Heart left ventricle (tissue), 16 donors: ENCODE measurements around the gene PRICKLE3. TPM values are rescaled to one million over a fixed set of nuclear protein-coding genes. Genes with fewer than 3 reads are reported as not detected.
"Not testable (repeated sequence)": the region's sequence is repeated elsewhere in the genome, so short reads cannot be mapped to it uniquely, and the experiment has no call there.

Source experiments
- ATAC-seq, 4 donors: fragments of 200-7000 bp; cut with Tn5 transposase; one replicate each; pipeline ENCODE4 v1.9.1; 2020 to 2022; ENCODE audit warnings: moderate library complexity in 4 of 4, mild to moderate bottlenecking in 3 of 4, moderate number of reproducible peaks in 1 of 4
- DNase-seq, 5 donors: peaks; one replicate each; pipeline ENCODE4 v3.0.0-alpha.2; 2020
- H3K27ac ChIP-seq, 12 donors: fragments of 200-600 bp; sonication (generic) in 4 of 12; one replicate each; pipeline versions ENCODE4 v1.5.0 to v1.8.0; 2016 to 2022; ENCODE audit warnings: mild to moderate bottlenecking in 2 of 12
- H3K27me3 ChIP-seq, 9 donors: fragments of 200-600 bp; sonication (generic) in 2 of 9; one replicate each; pipeline versions ENCODE4 v1.5.1 to v1.8.0; 2016 to 2022; ENCODE audit warnings: mild to moderate bottlenecking in 3 of 9
- H3K36me3 ChIP-seq, 9 donors: fragments of 200-600 bp; sonication (generic) in 2 of 9; one replicate each; pipeline versions ENCODE4 v1.5.0 to v1.8.0; 2018 to 2022; ENCODE audit warnings: mild to moderate bottlenecking in 2 of 9
- H3K4me1 ChIP-seq, 12 donors: fragments of 200-600 bp; sonication (generic) in 4 of 12; one replicate each; pipeline versions ENCODE4 v1.5.0 to v1.8.0; 2016 to 2022; ENCODE audit warnings: mild to moderate bottlenecking in 3 of 12
- H3K4me3 ChIP-seq, 12 donors: fragments of 200-600 bp; sonication (generic) in 4 of 12; one replicate each; pipeline versions ENCODE4 v1.5.0 to v1.8.0; 2017 to 2022; ENCODE audit warnings: mild to moderate bottlenecking in 9 of 12, moderate library complexity in 4 of 12
- H3K9me3 ChIP-seq, 12 donors: fragments of 200-600 bp; sonication (generic) in 4 of 12; one replicate each; pipeline versions ENCODE4 v1.5.0 to v1.8.0; 2016 to 2022; ENCODE audit warnings: mild to moderate bottlenecking in 1 of 12
- POLR2A ChIP-seq, 2 donors: fragments of 450-650 bp; IDR thresholded peaks; one replicate each; pipeline ENCODE4 v1.6.1; 2017; ENCODE audit warnings: antibody characterized with exemption in 2 of 2, mild to moderate bottlenecking in 2 of 2, moderate library complexity in 2 of 2
- WGBS, 4 donors: extraction: QIAGEN DNeasy Blood & Tissue Kit in 2 of 4; methylation state at CpG; one replicate each; pipeline versions ENCODE4 v1.1.5 to v1.1.7; 2013 to 2018; 5-methylcytosine and 5-hydroxymethylcytosine counted together
- intact Hi-C, 10 donors: fragments of 100-400 bp; cut with DNase I; formaldehyde crosslinking; loops; one replicate each; pipeline versions ENCODE4 v1.11.1 to v1.14.2; 2022
- polyA plus RNA-seq, 2 donors: library from polyadenylated mRNA; stranded (reverse); fragments of 200-250 nt; gene quantifications; one replicate each; pipeline ENCODE4 v1.2.3, GENCODE V29; 2013
- total RNA-seq, 9 donors: library from RNA; depleted of rRNA in 2 of 9; stranded (reverse); fragments of >200 nt in 2 of 9; fragmentation: NEBNext Ultra II Directional in 3 of 9; extraction: Animal tissue kit (Norgen Biotek cat#: 25700) in 3 of 9; gene quantifications; one replicate each; pipeline versions ENCODE4 v1.1.0 to v1.2.4, GENCODE V29; 2016 to 2023
- TF ChIP-seq, protein P1 (sequence below), 12 donors: fragments of 200-600 bp; sonication (generic) in 4 of 12; IDR thresholded peaks; one replicate each; pipeline versions ENCODE4 v1.5.0 to v1.8.0; 2018 to 2022; ENCODE audit warnings: antibody characterized with exemption in 12 of 12, mild to moderate bottlenecking in 5 of 12
- donor health status: ischemic (EF 13 %, LVEDD 7.1; RV severe dilation, severe dysfunction).
- donor health status: healthy with polysubstance abuse.
- donor health status: DM: no; HTN: yes; CAD: no.
- donor health status: DM: no; HTN: no; CAD: no.
- donor health status: ischemic (EF 25% LVEDD 6.9; RV normal size, moderate dysfunction).
- donor health status: ischemic (EF 25% LVEDD 5.7; RV mildly dilated, moderate dysfunction).
- donor health status: healthy.
- donor health status: DM: yes; HTN: yes; CAD: no.
- donor health status: ischemic (EF 35%, LVEDD 5.7; RV mildly dilated, moderate dysfunction).
- donor health status: nonischemic (EF 11% LVEDD 7.7; RV severe dilation, severe dysfunction).
- donor health status: DM: yes; HTN: yes; CAD: no.
- donor health status: PGD.
- donor health status: ischemic (EF 29% LVEDD 5.4; RV normal size, mild dysfunction).
- donor health status: nonischemic (EF 23%, LVEDD 6.1; RV moderate dilation, normal function).

PRICKLE3 gene
- total and polyA plus RNA-seq, 11 donors, result 6.5 to 13.2 (median 9.3) TPM

DNA sequence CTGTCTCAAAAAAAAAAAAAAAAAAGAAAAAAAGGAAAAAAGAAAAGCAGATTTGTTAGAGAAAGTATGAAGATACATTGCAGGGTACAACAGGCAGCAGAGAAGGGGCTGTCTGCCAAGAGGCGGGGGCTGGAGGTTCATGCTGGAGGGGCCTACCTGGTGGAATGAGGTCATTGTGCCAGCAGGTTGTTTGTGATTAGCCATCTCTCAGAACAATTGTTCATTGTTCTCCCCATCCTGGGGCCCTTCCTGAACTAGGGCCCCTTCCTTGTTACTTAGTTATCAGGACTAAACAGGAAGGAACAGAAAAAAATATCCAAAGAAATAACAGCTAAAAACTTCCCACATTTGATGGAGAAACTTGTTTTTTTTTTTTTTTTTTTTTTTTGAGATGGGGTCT, 48.7 kb downstream of the PRICKLE3 start:
- Histone ChIP-seq H3K9me3 (peaks cover 0 to 30% (median 0%) of the 10 kb centered on the region in 12 donors), H3K27me3 (no peaks in the 10 kb centered on the region), H3K4me3 (no peak overlapping the region), H3K36me3 (peaks cover 0 to 8% (median 0%) of the 10 kb centered on the region in 9 donors), H3K4me1 (peaks cover 0 to 5% (median 0%) of the 10 kb centered on the region in 12 donors), H3K27ac (peak overlapping the region in 5 of 12 donors; percentile 33 to 59 (median 38))
- TF ChIP-seq, protein P1, sequence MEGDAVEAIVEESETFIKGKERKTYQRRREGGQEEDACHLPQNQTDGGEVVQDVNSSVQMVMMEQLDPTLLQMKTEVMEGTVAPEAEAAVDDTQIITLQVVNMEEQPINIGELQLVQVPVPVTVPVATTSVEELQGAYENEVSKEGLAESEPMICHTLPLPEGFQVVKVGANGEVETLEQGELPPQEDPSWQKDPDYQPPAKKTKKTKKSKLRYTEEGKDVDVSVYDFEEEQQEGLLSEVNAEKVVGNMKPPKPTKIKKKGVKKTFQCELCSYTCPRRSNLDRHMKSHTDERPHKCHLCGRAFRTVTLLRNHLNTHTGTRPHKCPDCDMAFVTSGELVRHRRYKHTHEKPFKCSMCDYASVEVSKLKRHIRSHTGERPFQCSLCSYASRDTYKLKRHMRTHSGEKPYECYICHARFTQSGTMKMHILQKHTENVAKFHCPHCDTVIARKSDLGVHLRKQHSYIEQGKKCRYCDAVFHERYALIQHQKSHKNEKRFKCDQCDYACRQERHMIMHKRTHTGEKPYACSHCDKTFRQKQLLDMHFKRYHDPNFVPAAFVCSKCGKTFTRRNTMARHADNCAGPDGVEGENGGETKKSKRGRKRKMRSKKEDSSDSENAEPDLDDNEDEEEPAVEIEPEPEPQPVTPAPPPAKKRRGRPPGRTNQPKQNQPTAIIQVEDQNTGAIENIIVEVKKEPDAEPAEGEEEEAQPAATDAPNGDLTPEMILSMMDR (IDR thresholded peaks at IDR 0.05), result no peak
- no peak for TF ChIP-seq POLR2A (IDR thresholded peaks at IDR 0.05)
- intact Hi-C loops, result no loop called here
- ATAC-seq (peak in 3 of 4 donors; percentile 33 to 88 (median 51)), DNase-seq (peak in 3 of 5 donors; percentile 39 to 48 (median 40))
- 63 to 81% (median 74%) methylated on average over 1 of the region's 1 CpG for WGBS, 4 donors

DNA sequence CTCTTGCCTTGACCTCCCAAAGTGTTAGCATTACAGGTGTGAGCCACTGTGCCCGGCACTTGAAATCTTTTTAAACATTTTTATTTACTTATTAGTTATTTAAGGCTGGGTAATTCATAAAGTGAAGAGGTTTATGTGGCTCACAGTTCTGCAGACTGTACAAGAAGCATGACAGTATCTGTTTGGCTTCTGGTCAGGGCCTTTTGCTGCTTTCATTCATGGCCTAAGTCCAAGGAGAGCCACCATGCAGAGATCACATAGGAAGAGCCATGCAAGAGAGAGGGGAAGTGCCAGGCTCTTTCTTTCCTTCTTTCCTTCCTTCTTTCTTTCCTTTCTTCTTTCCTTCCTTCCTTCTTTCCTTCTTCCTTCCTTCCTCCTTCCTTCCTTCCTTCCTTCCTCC, 52.4 kb downstream of the PRICKLE3 start:
- ATAC-seq, result peak in 1 of 4 donors; percentile 45
- Histone ChIP-seq H3K9me3 (peaks cover 0 to 4% (median 0%) of the 10 kb centered on the region in 12 donors), H3K27me3 (no peaks in the 10 kb centered on the region), H3K4me1 (peaks cover 0 to 5% (median 0%) of the 10 kb centered on the region in 12 donors), H3K4me3 (no peak overlapping the region), H3K27ac (no peak overlapping the region), H3K36me3 (no peaks in the 10 kb centered on the region)
- WGBS, 4 donors, result 80 to 88% (median 84%) methylated on average over 1 of the region's 1 CpG
- DNase-seq, result no peak
- intact Hi-C loops, result no loop called here
- no peak for TF ChIP-seq POLR2A (IDR thresholded peaks at IDR 0.05)
- TF ChIP-seq, protein P1 (IDR thresholded peaks at IDR 0.05), result no peak

DNA sequence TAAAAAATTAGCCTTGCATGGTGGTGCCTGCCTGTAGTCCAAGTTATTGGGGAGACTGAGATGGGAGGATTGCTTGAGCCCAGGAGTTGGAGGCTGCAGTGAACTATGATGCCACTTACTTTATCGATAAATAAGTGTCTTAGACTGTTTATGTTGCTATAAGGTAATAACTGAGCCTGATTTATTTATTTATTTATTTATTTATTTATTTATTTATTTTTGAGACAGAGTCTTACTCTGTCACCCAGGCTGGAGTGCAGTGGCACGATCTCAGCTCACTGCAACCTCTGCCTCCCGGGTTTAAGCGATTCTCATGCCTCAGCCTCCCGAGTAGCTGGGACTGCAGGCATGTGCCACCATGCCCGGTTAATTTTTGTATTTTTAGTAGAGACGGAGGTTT, 53.9 kb downstream of the PRICKLE3 start:
- DNase-seq, H3K4me3 ChIP-seq, H3K4me1 ChIP-seq, H3K27me3 ChIP-seq, H3K9me3 ChIP-seq, H3K36me3 ChIP-seq, H3K27ac ChIP-seq, ATAC-seq, intact Hi-C loops: not testable (repeated sequence)
- WGBS, 4 donors, result 92 to 96% (median 93%) methylated on average over 7 of the region's 7 CpGs

DNA sequence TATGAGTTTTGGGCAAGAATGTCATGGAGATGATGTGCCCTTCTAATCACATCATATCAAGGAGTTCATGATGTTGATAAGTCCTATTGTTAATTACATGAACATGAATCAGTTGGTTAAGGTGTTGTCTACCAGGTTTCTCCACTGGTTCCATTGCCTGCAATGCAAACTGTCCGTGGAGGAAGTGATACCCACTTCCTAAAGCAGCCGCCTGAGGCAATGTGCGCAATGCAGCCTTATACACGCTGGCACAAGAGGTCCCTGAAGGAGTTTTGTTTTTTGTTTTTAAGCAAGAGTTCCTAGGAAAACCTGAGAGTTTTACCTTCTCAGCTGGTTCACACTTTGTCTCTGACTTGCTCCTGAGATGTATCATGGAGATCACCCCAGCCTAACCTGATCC, 56.7 kb downstream of the PRICKLE3 start:
- intact Hi-C loops, result no loop called here
- Histone ChIP-seq H3K4me3 (no peak overlapping the region), H3K4me1 (peaks cover 0 to 5% (median 0%) of the 10 kb centered on the region in 12 donors), H3K36me3 (no peaks in the 10 kb centered on the region), H3K27me3 (no peaks in the 10 kb centered on the region), H3K27ac (no peak overlapping the region), H3K9me3 (no peaks in the 10 kb centered on the region)
- 68 to 78% (median 72%) methylated on average over 4 of the region's 4 CpGs for WGBS, 4 donors
- DNase-seq, result no peak
- TF ChIP-seq, protein P1 (IDR thresholded peaks at IDR 0.05), result no peak
- TF ChIP-seq POLR2A (IDR thresholded peaks at IDR 0.05), result no peak
- no peak for ATAC-seq

DNA sequence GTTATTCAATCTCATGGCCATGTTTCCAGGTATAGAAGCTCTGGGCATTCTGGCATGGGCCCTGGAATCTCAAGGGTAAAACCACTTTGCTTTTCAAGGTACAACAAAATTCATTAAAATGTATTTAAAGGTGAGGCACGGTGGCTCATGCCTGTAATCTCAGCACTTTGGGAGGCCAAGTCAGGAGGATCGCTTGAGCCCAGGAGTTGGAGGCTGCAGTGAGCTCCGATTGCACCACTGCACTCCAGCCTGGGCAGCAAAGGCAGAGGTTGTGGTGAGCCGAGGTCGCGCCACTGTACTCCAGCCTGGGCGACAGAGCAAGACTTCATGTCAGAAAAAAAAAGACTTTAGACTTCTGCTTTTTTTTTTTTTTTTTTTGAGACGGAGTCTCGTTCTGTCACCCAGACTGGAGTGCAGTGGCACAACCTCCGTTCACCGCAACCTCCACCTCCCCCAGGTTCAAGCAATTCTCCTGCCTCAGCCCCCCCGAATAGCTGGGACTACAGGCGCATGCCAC, 58.4 kb downstream of the PRICKLE3 start:
- WGBS, 4 donors, result 76 to 90% (median 83%) methylated on average over 12 to 13 of the region's 13 CpGs
- H3K4me3 ChIP-seq, H3K9me3 ChIP-seq, H3K27me3 ChIP-seq, H3K27ac ChIP-seq, intact Hi-C loops, DNase-seq, H3K36me3 ChIP-seq, H3K4me1 ChIP-seq, ATAC-seq: not testable (repeated sequence)

Other genes starting within 250 kb of the PRICKLE3 start
- 10 to 100 TPM; 17.6 to 31.1 (median 24.6) TPM for gene OTUD5, start 228.8 kb downstream of the PRICKLE3 start, total RNA-seq
- 10 to 100 TPM; 17.2 to 32.7 TPM for gene OTUD5, start 228.8 kb downstream of the PRICKLE3 start, polyA plus RNA-seq
- 1 to 10 TPM in 3 of 9 donors, under 1 TPM in 6; 0.09 to 1.5 (median 0.50) TPM for gene KCND1, start 214.5 kb downstream of the PRICKLE3 start, total RNA-seq
- under 1 TPM; 0.19 to 0.29 TPM for gene KCND1, start 214.5 kb downstream of the PRICKLE3 start, polyA plus RNA-seq
- 10 to 100 TPM; 11.4 to 41.6 (median 18.9) TPM for gene GRIPAP1, start 184.1 kb downstream of the PRICKLE3 start, total RNA-seq
- gene GRIPAP1, start 184.1 kb downstream of the PRICKLE3 start, polyA plus RNA-seq, result 10 to 100 TPM; 20.2 to 20.4 TPM
- gene TFE3, start 143.0 kb downstream of the PRICKLE3 start, total RNA-seq, result 10 to 100 TPM; 14.9 to 61.2 (median 23.6) TPM
- 10 to 100 TPM; 12.1 to 57.8 TPM for gene TFE3, start 143.0 kb downstream of the PRICKLE3 start, polyA plus RNA-seq
- gene CCDC120, start 127.4 kb downstream of the PRICKLE3 start, total RNA-seq, result 1 to 10 TPM in 6 of 9 donors, under 1 TPM in 3; 0.48 to 3.3 (median 1.1) TPM
- gene CCDC120, start 127.4 kb downstream of the PRICKLE3 start, polyA plus RNA-seq, result under 1 TPM; 0.95 to 0.97 TPM
- 10 to 100 TPM in 5 of 9 donors, 1 to 10 TPM in 4; 8.0 to 24.0 (median 10.9) TPM for gene PRAF2, start 112.4 kb downstream of the PRICKLE3 start, total RNA-seq
- gene PRAF2, start 112.4 kb downstream of the PRICKLE3 start, polyA plus RNA-seq, result 10 to 100 TPM; 18.7 to 20.7 TPM
- gene WDR45, start 106.5 kb downstream of the PRICKLE3 start, total RNA-seq, result 10 to 100 TPM; 49.2 to 98.5 (median 68.5) TPM
- gene WDR45, start 106.5 kb downstream of the PRICKLE3 start, polyA plus RNA-seq, result 10 to 100 TPM; 65.1 to 89.9 TPM
- 10 to 100 TPM; 17.5 to 30.9 (median 19.4) TPM for gene GPKOW, start 62.6 kb downstream of the PRICKLE3 start, total RNA-seq
- gene GPKOW, start 62.6 kb downstream of the PRICKLE3 start, polyA plus RNA-seq, result 10 to 100 TPM in 1 of 2 donors, 1 to 10 TPM in 1; 8.9 to 29.5 TPM
- gene MAGIX, start 23.6 kb downstream of the PRICKLE3 start, total RNA-seq, result 1 to 10 TPM; 2.6 to 7.1 (median 3.3) TPM
- 1 to 10 TPM; 2.9 to 6.7 TPM for gene MAGIX, start 23.6 kb downstream of the PRICKLE3 start, polyA plus RNA-seq
- 100 to 1,000 TPM in 3 of 9 donors, 10 to 100 TPM in 6; 22.4 to 155 (median 50.4) TPM for gene PLP2, start 14.5 kb downstream of the PRICKLE3 start, total RNA-seq
- 100 to 1,000 TPM in 1 of 2 donors, 10 to 100 TPM in 1; 63.0 to 373 TPM for gene PLP2, start 14.5 kb downstream of the PRICKLE3 start, polyA plus RNA-seq
- 1 to 10 TPM in 6 of 9 donors, under 1 TPM in 3; 0.49 to 2.7 (median 1.1) TPM for gene SYP, start 13.8 kb upstream of the PRICKLE3 start, total RNA-seq
- 1 to 10 TPM; 1.3 to 3.7 TPM for gene SYP, start 13.8 kb upstream of the PRICKLE3 start, polyA plus RNA-seq
- under 1 TPM in 6 of 9 donors, not detected in 3; 0.06 to 0.37 (median 0.09) TPM for gene CACNA1F, start 47.0 kb upstream of the PRICKLE3 start, total RNA-seq
- under 1 TPM; 0.04 TPM for gene CACNA1F, start 47.0 kb upstream of the PRICKLE3 start, polyA plus RNA-seq
- 10 to 100 TPM in 8 of 9 donors, 1 to 10 TPM in 1; 9.6 to 13.4 (median 10.9) TPM for gene CCDC22, start 49.1 kb upstream of the PRICKLE3 start, total RNA-seq
- gene CCDC22, start 49.1 kb upstream of the PRICKLE3 start, polyA plus RNA-seq, result 10 to 100 TPM in 1 of 2 donors, 1 to 10 TPM in 1; 6.5 to 14.9 TPM
- gene FOXP3, start 78.3 kb upstream of the PRICKLE3 start, total RNA-seq, result 1 to 10 TPM in 1 of 9 donors, not detected in 8; 1.4 TPM
- gene FOXP3, start 78.3 kb upstream of the PRICKLE3 start, polyA plus RNA-seq, result under 1 TPM in 1 of 2 donors, not detected in 1; 0.11 TPM
- gene PPP1R3F, start 83.4 kb upstream of the PRICKLE3 start, total RNA-seq, result 10 to 100 TPM; 14.4 to 28.4 (median 22.6) TPM
- gene PPP1R3F, start 83.4 kb upstream of the PRICKLE3 start, polyA plus RNA-seq, result 10 to 100 TPM; 13.9 to 31.7 TPM
- not detected for gene GAGE10, start 117.3 kb upstream of the PRICKLE3 start, total RNA-seq
- gene GAGE10, start 117.3 kb upstream of the PRICKLE3 start, polyA plus RNA-seq, result not detected
- gene GAGE12J, start 135.7 kb upstream of the PRICKLE3 start, total RNA-seq, result not detected
- not detected for gene GAGE12J, start 135.7 kb upstream of the PRICKLE3 start, polyA plus RNA-seq
- gene GAGE13, start 145.2 kb upstream of the PRICKLE3 start, total RNA-seq, result not detected
- gene GAGE13, start 145.2 kb upstream of the PRICKLE3 start, polyA plus RNA-seq, result not detected